ENCODE results near the gene APOL4. TPM values are rescaled to one million over a fixed set of nuclear protein-coding genes. Genes with fewer than 3 reads are reported as not detected.
"Not testable (repeated sequence)": the region's sequence is repeated elsewhere in the genome, so short reads cannot be mapped to it uniquely, and the experiment has no call there.

The APOL4 gene
- total and polyA plus RNA-seq, 5 experiments from 2014 or later = not detected

GRCh38 chr22:36166518-36167220 lies 34.9 kb downstream of the APOL4 start:
- Mint-ChIP-seq H3K4me1 (peaks cover 30 to 66% (median 62%) of the 10 kb centered on the region in 4 donors), H3K4me3 (peak overlapping the region; percentile 22 to 72 (median 49)), H3K27me3 (peaks cover 0 to 3% (median 0%) of the 10 kb centered on the region in 5 donors), H3K27ac (peak overlapping the region; percentile 86 to 99 (median 96)), H3K9me3 (peaks cover 0 to 5% (median 0%) of the 10 kb centered on the region in 9 donors), H3K36me3 (peaks cover 0 to 3% (median 0%) of the 10 kb centered on the region in 3 donors)
- POLR2A ChIA-PET = interaction anchor here (0.6 to 1.8 kb wide), 2 partner anchors 16 to 288 kb away, joined by 4 to 6 read pairs; no protein-coding TSS in a partner anchor
- peak; percentile 55 to 56 for ATAC-seq
- peak in 7 of 10 donors; percentile 54 to 89 (median 72) for DNase-seq

GRCh38 chr22:36166086-36166485 lies 35.5 kb downstream of the APOL4 start:
- ATAC-seq = peak; percentile 55 to 63
- POLR2A ChIA-PET = interaction anchor here (0.6 to 1.8 kb wide), 4 partner anchors 11 to 289 kb away, joined by 4 to 7 read pairs (median 5); no protein-coding TSS in a partner anchor
- peak overlapping the region; percentile 86 to 99 (median 96) for H3K27ac Mint-ChIP-seq
- H3K36me3 Mint-ChIP-seq = peaks cover 0 to 3% (median 0%) of the 10 kb centered on the region in 3 donors
- peak overlapping the region; percentile 22 to 72 (median 49) for H3K4me3 Mint-ChIP-seq
- H3K27me3 Mint-ChIP-seq = peaks cover 0 to 3% (median 0%) of the 10 kb centered on the region in 5 donors
- H3K9me3 Mint-ChIP-seq = peaks cover 0 to 5% (median 0%) of the 10 kb centered on the region in 9 donors
- peak in 8 of 10 donors; percentile 47 to 79 (median 66) for DNase-seq
- peaks cover 36 to 72% (median 68%) of the 10 kb centered on the region in 4 donors for H3K4me1 Mint-ChIP-seq

- Mint-ChIP-seq H3K27ac (peak overlapping the region; percentile 93 to 99 (median 98)), H3K36me3 (peaks cover 0 to 3% (median 3%) of the 10 kb centered on the region in 3 donors), H3K4me1 (peaks cover 42 to 80% (median 77%) of the 10 kb centered on the region in 4 donors), H3K27me3 (peaks cover 0 to 3% (median 0%) of the 10 kb centered on the region in 5 donors), H3K4me3 (peak overlapping the region in 2 of 10 donors; percentile 33 to 94), H3K9me3 (peaks cover 0 to 5% (median 0%) of the 10 kb centered on the region in 9 donors)
- POLR2A ChIA-PET = interaction anchor here (0.9 to 1.8 kb wide), 5 partner anchors 8 to 14 kb away, joined by 3 to 7 read pairs (median 4); no protein-coding TSS in a partner anchor
- ATAC-seq (no peak), DNase-seq (no peak)
Measured at GRCh38 chr22:36165141-36165540, 36.5 kb downstream of the APOL4 start.

GRCh38 chr22:36164621-36165020 lies 37.0 kb downstream of the APOL4 start:
- H3K36me3 Mint-ChIP-seq = peaks cover 0 to 4% (median 3%) of the 10 kb centered on the region in 3 donors
- peaks cover 0 to 3% (median 0%) of the 10 kb centered on the region in 5 donors for H3K27me3 Mint-ChIP-seq
- H3K4me3 Mint-ChIP-seq = peak overlapping the region in 2 of 10 donors; percentile 33 to 94
- H3K9me3 Mint-ChIP-seq = peaks cover 0 to 5% (median 0%) of the 10 kb centered on the region in 9 donors
- no peak for ATAC-seq
- peak overlapping the region; percentile 93 to 99 (median 98) for H3K27ac Mint-ChIP-seq
- peaks cover 44 to 85% (median 79%) of the 10 kb centered on the region in 4 donors for H3K4me1 Mint-ChIP-seq
- POLR2A ChIA-PET = interaction anchor here (1.1 to 1.5 kb wide), 3 partner anchors 8 to 12 kb away, joined by 3 to 5 read pairs (median 4); no protein-coding TSS in a partner anchor
- DNase-seq = no peak

- peaks cover 2 to 9% (median 6%) of the 10 kb centered on the region in 3 donors for H3K36me3 Mint-ChIP-seq
- DNase-seq (no peak), ATAC-seq (no peak)
- peak overlapping the region; percentile 56 to 97 (median 70) for H3K4me3 Mint-ChIP-seq
- H3K27ac Mint-ChIP-seq = peak overlapping the region; percentile 96 to 99 (median 98)
- POLR2A ChIA-PET = interaction anchor here (1.4 to 2.7 kb wide), 2 partner anchors 11 to 14 kb away, joined by 4 to 10 read pairs; no protein-coding TSS in a partner anchor
- H3K27me3 Mint-ChIP-seq = peaks cover 0 to 3% (median 0%) of the 10 kb centered on the region in 5 donors
- H3K4me1 Mint-ChIP-seq = peaks cover 52 to 96% (median 90%) of the 10 kb centered on the region in 4 donors
- H3K9me3 Mint-ChIP-seq = no peaks in the 10 kb centered on the region
Measured at GRCh38 chr22:36163497-36163896, 38.1 kb downstream of the APOL4 start.

GRCh38 chr22:36162127-36163034 lies 39.2 kb downstream of the APOL4 start:
- H3K4me3 Mint-ChIP-seq = peak overlapping the region; percentile 93 to 98 (median 94)
- peaks cover 2 to 9% (median 7%) of the 10 kb centered on the region in 3 donors for H3K36me3 Mint-ChIP-seq
- no peaks in the 10 kb centered on the region for H3K9me3 Mint-ChIP-seq
- POLR2A ChIA-PET = interaction anchor here (0.6 to 2.7 kb wide), 4 partner anchors 9 to 1418 kb away, joined by 3 to 10 read pairs (median 3); partner anchors contain the start of gene LGALS2
- ATAC-seq (peak; percentile 51 to 67), DNase-seq (peak in 9 of 10 donors; percentile 13 to 81 (median 67))
- H3K27ac Mint-ChIP-seq = peak overlapping the region; percentile 96 to 99 (median 98)
- H3K27me3 Mint-ChIP-seq = peaks cover 0 to 3% (median 0%) of the 10 kb centered on the region in 5 donors
- H3K4me1 Mint-ChIP-seq = peaks cover 52 to 97% (median 93%) of the 10 kb centered on the region in 4 donors

- peak in 3 of 10 donors; percentile 2 to 30 (median 15) for DNase-seq
- POLR2A ChIA-PET = interaction anchor here (1.7 to 2.7 kb wide), 2 partner anchors 9 to 16 kb away, joined by 5 to 10 read pairs; no protein-coding TSS in a partner anchor
Measured at GRCh38 chr22:36161793-36162126, 39.8 kb downstream of the APOL4 start.

GRCh38 chr22:36160499-36160942 lies 41.1 kb downstream of the APOL4 start, which contains the start of gene APOL3:
Gene APOL3, minus strand, starts transcription at chr22:36160755. Its CDS starts 11,700 bp downstream, at chr22:36149055.
- peaks cover 49 to 97% (median 93%) of the 10 kb centered on the region in 4 donors for H3K4me1 Mint-ChIP-seq
- ATAC-seq = peak; percentile 24 to 45

More at GRCh38 chr22:36161793-36162126, 39.8 kb downstream of the APOL4 start:
- not testable (repeated sequence) for H3K27me3 Mint-ChIP-seq, H3K9me3 Mint-ChIP-seq
- peaks cover 52 to 97% (median 93%) of the 10 kb centered on the region in 4 donors for H3K4me1 Mint-ChIP-seq
- peak; percentile 10 to 22 for ATAC-seq
- H3K4me3 Mint-ChIP-seq = peak overlapping the region; percentile 93 to 98 (median 94)
- H3K27ac Mint-ChIP-seq = peak overlapping the region; percentile 96 to 99 (median 98)
- H3K36me3 Mint-ChIP-seq = peaks cover 7 to 11% (median 9%) of the 10 kb centered on the region in 3 donors

GRCh38 chr22:36156515-36157419 lies 44.8 kb downstream of the APOL4 start:
- Mint-ChIP-seq H3K27me3 (no peaks in the 10 kb centered on the region), H3K36me3 (peaks cover 13 to 39% (median 32%) of the 10 kb centered on the region in 3 donors), H3K27ac (peak overlapping the region; percentile 96 to 99 (median 98)), H3K4me1 (peaks cover 63 to 96% (median 91%) of the 10 kb centered on the region in 4 donors), H3K9me3 (peaks cover 0 to 6% (median 0%) of the 10 kb centered on the region in 9 donors), H3K4me3 (peak overlapping the region; percentile 89 to 98 (median 94))
- POLR2A ChIA-PET = interaction anchor here (0.5 to 1.3 kb wide), 3 partner anchors 8 to 13 kb away, joined by 3 to 5 read pairs (median 3); no protein-coding TSS in a partner anchor
- ATAC-seq (peak; percentile 26 to 65), DNase-seq (peak; percentile 53 to 77 (median 66))

More at GRCh38 chr22:36160499-36160942, 41.1 kb downstream of the APOL4 start, which contains the start of gene APOL3:
- POLR2A ChIA-PET = interaction anchor here (0.6 to 1.7 kb wide), 9 partner anchors 8 to 512 kb away, joined by 3 to 5 read pairs (median 4); partner anchors contain the start of genes APOL2 and APOL6
- Mint-ChIP-seq H3K27me3 (no peaks in the 10 kb centered on the region), H3K4me3 (peak within 1 kb of the TSS; percentile 93 to 98 (median 94)), H3K36me3 (peaks cover 9 to 14% (median 13%) of the 10 kb centered on the region in 3 donors), H3K27ac (peak within 1 kb of the TSS; percentile 96 to 99 (median 98)), H3K9me3 (no peaks in the 10 kb centered on the region)
- DNase-seq = peak in 9 of 10 donors; percentile 21 to 64 (median 45)

- ATAC-seq (no peak), DNase-seq (no peak)
- peaks cover 60 to 96% (median 91%) of the 10 kb centered on the region in 4 donors for H3K4me1 Mint-ChIP-seq
- peaks cover 0 to 10% (median 0%) of the 10 kb centered on the region in 9 donors for H3K9me3 Mint-ChIP-seq
- H3K36me3 Mint-ChIP-seq = peaks cover 17 to 46% (median 38%) of the 10 kb centered on the region in 3 donors
- peak overlapping the region; percentile 96 to 99 (median 98) for H3K27ac Mint-ChIP-seq
- H3K4me3 Mint-ChIP-seq = peak overlapping the region; percentile 89 to 98 (median 94)
- H3K27me3 Mint-ChIP-seq = no peaks in the 10 kb centered on the region
- POLR2A ChIA-PET = interaction anchor here (0.5 to 1.3 kb wide), 6 partner anchors 8 to 13 kb away, joined by 3 to 5 read pairs (median 3); no protein-coding TSS in a partner anchor
Measured at GRCh38 chr22:36156119-36156514, 45.5 kb downstream of the APOL4 start.

All from naive thymus-derived CD8-positive, alpha-beta T cell (primary cell).